AG09309 (cell line): ENCODE data around the gene INTS2.

ENCODE experiments used
- DNase-seq: peaks from one replicate; pipeline ENCODE4 v3.0.0-alpha.2; 2010; ENCODE audit warnings: low read depth
- H3K4me3 ChIP-seq: 2 replicates; pipeline ENCODE4 v1.5.1; 2011; ENCODE audit warnings: mild to moderate bottlenecking, low read depth, low read length, moderate library complexity; ENCODE audit not compliant: control insufficient read depth
- CTCF ChIP-seq: IDR thresholded peaks from 2 replicates; pipeline ENCODE4 v1.5.1; 2011; ENCODE audit warnings: mild to moderate bottlenecking, low read depth, low read length, inconsistent platforms; ENCODE audit not compliant: insufficient read depth, control insufficient read depth; ENCODE audit errors: missing control alignments

INTS2 gene

GRCh38 chr17:61856035-61856434 is 71.7 kb downstream of the INTS2 start:
- no peak for DNase-seq
- H3K4me3 ChIP-seq, result no peak overlapping the region
- no peak for TF ChIP-seq CTCF

- TF ChIP-seq CTCF, result no peak
- DNase-seq, result no peak
These were observed 74.9 kb downstream of the INTS2 start for GRCh38 chr17:61852857-61853256.

GRCh38 chr17:61849674-61850073 is 78.1 kb downstream of the INTS2 start:
- no peak for DNase-seq

More at GRCh38 chr17:61852857-61853256, 74.9 kb downstream of the INTS2 start:
- H3K4me3 ChIP-seq, result no peak overlapping the region

GRCh38 chr17:61848896-61849295 is 78.9 kb downstream of the INTS2 start:
- no peak for DNase-seq
- no peak overlapping the region for H3K4me3 ChIP-seq
- no peak for TF ChIP-seq CTCF

More at GRCh38 chr17:61849674-61850073, 78.1 kb downstream of the INTS2 start:
- no peak for TF ChIP-seq CTCF
- H3K4me3 ChIP-seq, result no peak overlapping the region

- no peak overlapping the region for H3K4me3 ChIP-seq
- no peak for DNase-seq
- no peak for TF ChIP-seq CTCF
These were observed 79.5 kb downstream of the INTS2 start for GRCh38 chr17:61848247-61848646.

GRCh38 chr17:61847659-61848058 is 80.1 kb downstream of the INTS2 start:
- no peak for TF ChIP-seq CTCF
- no peak overlapping the region for H3K4me3 ChIP-seq
- no peak for DNase-seq

GRCh38 chr17:61846761-61847375 is 80.9 kb downstream of the INTS2 start:
- H3K4me3 ChIP-seq, result no peak overlapping the region
- DNase-seq, result no peak
- TF ChIP-seq CTCF, result no peak
